Measurements from ENCODE around the gene IRX2.

DNA sequence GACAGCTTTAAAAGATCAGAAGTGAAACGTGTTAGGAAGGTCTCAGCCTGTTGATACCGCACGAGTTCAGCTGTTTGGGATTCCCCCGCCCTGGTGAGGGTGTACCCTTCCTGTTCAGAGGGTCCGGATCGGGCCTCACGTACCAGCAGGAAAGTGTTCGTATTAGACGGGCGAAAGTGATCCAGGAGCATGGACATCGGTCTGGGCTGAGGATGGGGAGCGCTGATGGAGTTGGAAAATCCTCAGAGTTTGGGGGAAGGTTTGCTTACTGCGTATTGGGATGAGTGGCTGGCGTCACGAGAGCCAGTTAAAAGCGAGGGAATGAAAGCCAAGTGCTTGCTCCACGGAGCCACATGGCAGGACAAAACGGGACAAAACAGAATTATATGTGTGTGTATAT is 47.4 kb downstream of the IRX2 start:
- TF ChIP-seq, protein P1, sequence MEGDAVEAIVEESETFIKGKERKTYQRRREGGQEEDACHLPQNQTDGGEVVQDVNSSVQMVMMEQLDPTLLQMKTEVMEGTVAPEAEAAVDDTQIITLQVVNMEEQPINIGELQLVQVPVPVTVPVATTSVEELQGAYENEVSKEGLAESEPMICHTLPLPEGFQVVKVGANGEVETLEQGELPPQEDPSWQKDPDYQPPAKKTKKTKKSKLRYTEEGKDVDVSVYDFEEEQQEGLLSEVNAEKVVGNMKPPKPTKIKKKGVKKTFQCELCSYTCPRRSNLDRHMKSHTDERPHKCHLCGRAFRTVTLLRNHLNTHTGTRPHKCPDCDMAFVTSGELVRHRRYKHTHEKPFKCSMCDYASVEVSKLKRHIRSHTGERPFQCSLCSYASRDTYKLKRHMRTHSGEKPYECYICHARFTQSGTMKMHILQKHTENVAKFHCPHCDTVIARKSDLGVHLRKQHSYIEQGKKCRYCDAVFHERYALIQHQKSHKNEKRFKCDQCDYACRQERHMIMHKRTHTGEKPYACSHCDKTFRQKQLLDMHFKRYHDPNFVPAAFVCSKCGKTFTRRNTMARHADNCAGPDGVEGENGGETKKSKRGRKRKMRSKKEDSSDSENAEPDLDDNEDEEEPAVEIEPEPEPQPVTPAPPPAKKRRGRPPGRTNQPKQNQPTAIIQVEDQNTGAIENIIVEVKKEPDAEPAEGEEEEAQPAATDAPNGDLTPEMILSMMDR (conservative IDR thresholded peaks at IDR 0.05; ENCODE audit: low read length), result no peak
- no peak for TF ChIP-seq EZH2phosphoT487 (IDR thresholded peaks at IDR 0.05; ENCODE audit: borderline replicate concordance)
